DMS 273 (cell line): Measurements from ENCODE around the gene ZNF823.
"Not testable (repeated sequence)": the region's sequence is repeated elsewhere in the genome, so short reads cannot be mapped to it uniquely, and the experiment has no call there.

Experiments used
- DNase-seq: peaks from one replicate; lab custom pipeline; 2025; ENCODE audit not compliant: unreplicated experiment; lab: John Stamatoyannopoulos, UW

Gene ZNF823

DNA sequence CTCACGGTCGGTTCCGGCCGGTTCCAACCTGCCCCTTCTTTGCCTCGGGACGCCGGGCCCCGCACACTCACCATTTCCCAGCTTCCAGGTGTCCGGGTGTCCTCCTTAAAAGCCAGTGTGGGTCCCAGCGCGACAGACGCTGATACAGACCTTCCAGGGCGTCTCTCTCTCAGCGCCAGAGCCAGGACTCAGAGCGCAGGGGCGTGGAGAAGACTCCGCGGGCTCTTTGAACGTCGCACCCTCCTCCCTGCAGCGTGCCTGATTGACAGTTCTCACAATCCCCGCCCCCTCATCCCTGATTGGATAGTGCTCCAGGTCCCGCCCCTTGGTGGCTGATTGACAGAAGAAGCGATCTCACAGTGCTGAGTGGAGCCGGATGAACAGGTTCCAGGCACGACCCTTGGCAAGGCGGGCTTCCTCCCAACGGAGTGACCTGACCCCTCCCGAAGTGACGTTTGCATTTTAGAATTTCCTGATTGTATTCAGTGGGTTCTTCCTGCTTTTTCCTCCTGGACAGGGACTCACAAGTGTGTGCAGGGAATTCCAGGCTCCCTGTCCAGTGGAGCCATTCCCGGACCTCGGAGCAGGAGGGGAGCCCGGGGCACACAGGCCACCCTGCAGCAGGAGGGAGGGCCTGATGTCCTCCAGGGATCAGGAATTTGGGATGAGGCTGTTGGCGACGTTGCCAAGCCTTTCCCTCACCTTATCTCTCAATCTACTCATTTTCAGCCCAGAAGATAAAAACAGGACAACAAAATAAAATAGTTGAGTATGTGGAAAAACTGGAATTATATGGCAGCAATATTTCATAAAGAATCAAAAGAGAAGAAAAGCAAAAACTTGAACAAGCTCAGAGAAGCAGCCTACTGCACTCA is at the start of gene ZNF823:
ZNF823 (minus strand) TSS at position 201 of the 875 bp plus-strand sequence; CDS start at position 74, 127 bp downstream.
- peak; percentile 99 for DNase-seq

DNA sequence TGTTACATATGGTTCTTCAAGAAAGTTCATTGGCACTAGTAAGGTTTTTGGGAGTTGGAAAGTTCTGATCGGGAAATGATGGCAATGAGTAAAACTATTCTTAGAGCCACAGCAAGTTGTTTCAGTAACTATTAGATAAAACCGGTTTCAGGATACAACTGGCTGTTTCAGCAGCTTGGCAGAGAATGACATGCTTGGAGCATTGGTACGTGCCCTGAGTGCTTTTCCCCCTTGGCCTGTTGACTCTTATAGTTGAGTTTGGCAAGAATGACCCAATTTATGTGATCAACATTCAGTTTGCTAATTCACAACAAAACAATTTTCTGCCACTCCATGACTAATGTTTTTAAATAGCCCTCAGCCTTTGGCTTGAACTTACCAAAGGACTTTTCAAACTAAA is 48.8 kb upstream of the ZNF823 start:
- no peak for DNase-seq

DNA sequence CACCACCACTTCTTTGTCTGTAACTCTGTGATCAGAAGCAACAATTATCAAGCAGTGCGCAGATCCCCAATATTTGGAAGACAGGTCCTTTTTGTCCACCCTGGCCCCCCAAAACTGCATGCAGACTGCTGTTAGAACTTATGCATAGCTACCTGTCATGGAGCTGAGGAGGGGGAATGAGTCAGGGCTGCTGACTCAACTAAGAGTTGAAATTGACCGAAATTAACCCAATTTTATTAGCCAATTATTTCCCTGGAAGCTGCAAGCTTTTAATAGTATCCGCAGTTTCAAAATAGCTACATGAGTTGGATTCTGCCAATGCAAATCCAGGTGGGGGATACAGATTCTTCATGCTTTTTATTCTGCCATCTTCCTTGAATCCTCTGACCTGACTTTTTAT is 45.6 kb upstream of the ZNF823 start:
- no peak for DNase-seq

DNA sequence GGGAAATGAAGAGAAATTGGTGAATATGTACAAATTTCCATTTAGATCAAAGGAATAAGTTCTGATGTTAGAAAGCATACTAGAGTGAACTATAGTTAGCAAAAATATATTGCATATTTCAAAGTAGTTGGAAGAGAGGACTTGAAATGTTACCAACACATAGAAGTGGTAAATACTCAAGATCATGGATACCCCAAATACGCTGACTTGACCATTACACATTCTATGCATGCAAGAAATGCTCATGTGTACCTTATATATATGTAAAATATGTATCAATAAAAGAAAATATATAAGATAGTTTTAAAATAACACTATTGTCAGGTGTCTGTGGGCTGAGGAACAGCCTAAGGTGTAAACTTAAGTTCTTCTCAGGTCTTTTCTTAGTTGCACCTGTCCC is 45.0 kb upstream of the ZNF823 start:
- no peak for DNase-seq

DNA sequence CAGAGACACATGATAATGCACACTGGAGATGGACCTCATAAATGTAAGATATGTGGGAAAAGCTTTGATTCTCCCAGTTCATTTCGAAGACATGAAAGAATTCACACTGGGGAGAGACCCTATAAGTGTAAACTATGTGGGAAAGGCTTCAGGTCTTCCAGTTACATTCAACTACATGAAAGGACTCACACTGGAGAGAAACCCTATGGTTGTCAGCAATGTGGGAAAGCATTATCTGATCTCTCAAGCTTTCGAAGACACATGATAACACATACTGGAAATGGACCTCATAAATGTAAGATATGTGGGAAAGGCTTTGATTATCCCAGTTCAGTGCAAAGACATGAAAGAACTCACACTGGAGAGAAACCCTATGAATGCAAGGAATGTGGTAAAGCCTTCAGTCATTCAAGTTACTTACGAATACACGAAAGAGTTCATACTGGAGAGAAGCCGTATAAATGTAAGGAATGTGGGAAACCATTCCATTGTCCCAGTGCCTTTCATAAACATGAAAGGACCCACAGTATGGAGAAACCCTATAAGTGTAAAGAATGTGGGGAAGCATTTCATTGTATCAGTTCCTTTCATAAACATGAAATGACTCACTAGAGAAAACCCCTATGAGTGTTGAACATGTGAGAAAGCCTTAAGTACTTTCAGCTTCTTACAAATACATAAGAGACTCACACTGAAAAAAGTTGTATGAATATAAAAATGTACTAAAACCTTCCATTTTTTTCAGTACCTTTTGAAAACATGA is 42.7 kb upstream of the ZNF823 start:
- DNase-seq, result peak; percentile 23

DNA sequence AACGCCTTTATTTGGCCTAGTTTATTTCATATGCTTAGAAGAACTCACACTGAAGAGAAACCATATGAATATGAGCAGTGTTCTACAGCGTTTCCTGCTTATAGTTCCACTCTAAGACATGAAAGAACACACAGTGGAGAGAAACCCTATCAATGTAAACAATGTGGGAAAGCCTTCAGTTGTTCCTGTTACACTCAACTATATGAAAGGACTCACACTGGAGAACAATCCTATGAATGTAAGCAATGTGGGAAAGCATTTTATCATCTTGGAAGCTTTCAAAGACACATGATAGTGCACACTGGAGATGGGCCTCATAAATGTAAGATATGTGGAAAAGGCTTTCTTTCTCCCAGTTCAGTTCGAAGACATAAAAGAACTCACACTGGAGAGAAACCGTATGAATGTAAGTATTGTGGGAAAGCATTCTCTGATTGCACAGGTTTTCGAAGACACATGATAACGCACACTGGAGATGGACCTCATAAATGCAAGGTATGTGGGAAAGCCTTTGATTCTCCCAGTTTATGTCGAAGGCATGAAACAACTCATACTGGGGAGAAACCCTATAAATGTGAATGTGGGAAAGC is 41.8 kb upstream of the ZNF823 start:
- no peak for DNase-seq

DNA sequence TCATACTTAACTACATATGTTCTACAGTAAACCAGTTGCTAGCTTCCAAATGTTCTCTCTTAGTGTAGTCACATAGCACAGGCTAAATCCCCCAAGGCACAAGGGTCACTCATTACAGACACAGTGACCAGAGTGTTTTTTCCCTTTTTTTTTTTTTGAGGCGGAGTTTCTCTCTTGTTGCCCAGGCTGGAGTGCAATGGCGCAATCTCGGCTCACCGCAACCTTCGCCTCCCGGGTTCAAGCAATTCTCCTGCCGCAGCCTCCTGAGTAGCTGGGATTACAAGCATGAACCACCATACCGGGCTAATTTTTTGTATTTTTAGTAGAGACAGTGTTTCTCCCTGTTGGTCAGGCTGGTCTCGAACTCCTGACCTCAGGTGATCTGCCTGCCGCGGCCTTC is 37.9 kb upstream of the ZNF823 start:
- not testable (repeated sequence) for DNase-seq

DNA sequence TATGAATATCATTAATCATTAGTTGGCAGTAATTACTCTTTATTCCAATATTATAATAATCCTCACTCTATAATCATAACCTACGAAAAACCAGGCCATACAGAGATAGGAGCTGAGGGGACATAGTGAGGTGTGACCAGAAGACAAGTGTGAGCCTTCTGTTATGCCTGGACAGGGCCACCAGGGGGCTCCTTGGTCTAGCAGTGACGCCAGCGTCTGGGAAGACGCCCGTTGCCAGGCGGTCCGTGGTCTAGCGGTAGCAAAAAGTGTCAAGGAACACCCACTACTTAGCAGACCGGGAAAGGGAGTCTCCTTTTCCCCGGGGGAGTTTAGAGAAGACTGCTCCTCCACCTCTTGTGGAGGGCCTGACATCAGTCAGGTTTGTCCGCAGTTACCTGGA is 32.8 kb upstream of the ZNF823 start:
- DNase-seq, result peak; percentile 9

DNA sequence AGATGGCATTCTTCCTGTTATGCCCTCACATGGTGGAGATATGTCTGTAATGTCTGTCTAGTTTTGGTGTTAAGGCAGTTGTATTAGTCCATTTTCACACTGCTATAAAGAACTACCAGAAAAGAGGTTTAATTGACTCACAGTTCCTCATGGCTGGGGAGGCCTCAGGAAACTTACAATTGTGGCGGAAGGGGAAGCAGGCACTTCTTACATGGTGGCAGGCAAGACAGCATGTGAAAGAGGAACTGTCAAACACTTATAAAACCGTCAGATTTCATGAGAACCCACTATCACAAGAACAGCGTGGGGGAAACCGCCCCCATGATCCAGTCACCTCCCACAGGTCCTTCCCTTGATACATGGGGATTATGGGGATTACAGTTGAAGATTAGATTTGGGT is 31.2 kb upstream of the ZNF823 start:
- DNase-seq, result no peak

DNA sequence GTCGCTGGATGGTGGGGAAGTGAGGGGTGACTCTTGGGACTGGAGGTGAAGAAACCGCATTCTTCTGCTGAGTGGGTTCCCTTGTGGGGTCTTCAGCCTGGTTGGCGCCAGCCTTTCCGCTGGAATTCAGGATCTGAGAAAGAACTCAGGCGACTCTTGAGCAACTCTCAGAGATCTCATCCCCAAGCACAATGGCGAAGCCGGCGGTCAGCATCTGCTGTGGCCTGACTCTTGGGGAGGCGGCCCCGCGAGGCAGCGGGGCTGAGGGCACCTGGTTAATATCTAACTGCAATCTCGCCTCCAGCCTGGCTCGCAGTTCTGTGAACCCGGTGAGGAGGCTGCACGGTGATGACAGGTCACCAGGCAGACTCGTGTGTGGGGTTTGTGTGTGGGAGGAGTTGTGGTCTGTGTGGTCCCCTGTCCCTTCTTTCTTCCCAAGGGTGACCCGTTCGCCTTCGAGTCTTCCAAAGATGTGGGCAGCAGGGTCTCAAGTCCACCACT is 28.9 kb upstream of the ZNF823 start:
- DNase-seq, result peak; percentile 43

DNA sequence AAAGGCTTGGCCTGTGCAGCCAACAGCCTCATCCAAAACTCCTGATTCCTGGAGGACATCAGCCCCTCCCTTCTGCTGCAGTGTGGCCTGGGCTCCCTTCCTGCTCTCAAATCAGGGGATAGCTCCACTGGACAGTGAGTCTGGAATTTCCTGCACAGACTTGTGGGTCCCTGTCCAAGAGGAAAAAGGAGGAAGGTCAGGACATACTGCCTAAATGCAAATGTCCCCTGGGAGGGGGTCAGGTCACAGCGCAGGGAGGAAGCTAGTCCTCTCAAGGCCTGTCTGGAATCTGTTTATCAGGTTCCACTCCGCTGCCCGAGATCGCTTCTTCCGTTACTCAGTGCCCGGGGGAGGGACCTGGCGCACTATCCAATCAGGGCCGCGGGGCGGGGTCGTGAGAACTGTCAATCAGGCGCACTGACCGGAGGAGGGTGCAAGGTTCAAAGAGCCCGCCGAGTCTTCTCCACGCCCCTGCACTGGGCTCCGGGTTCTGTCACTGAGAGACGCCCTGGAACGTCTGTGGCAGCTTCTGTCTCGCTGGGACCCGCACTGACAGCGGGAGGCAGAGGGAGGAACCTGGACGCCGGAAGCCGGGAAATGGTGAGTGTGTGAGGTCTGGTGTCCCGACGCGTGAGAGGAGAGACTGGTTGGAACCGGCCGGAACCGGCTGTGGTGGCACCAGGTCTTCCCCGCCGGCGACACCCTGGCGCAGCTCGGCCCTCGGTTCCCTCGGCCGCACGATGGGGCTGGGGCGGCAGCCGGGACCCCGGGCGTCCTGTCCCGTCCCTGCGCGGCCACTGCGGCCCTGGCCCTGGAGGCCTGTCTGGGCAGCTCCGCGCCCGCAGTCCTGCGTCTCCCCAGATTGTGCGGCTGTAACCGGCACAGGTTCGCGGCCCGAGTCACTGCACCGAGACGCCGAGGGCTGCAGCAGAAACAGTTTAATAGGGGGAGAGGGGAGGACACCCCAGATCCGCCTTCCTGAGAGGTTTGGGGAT is 28.1 kb upstream of the ZNF823 start, which contains the start of gene ZNF441:
ZNF441 (plus strand) TSS at position 404 of the 995 bp plus-strand sequence; CDS start at position 598, 194 bp downstream.
- DNase-seq, result peak; percentile 97

DNA sequence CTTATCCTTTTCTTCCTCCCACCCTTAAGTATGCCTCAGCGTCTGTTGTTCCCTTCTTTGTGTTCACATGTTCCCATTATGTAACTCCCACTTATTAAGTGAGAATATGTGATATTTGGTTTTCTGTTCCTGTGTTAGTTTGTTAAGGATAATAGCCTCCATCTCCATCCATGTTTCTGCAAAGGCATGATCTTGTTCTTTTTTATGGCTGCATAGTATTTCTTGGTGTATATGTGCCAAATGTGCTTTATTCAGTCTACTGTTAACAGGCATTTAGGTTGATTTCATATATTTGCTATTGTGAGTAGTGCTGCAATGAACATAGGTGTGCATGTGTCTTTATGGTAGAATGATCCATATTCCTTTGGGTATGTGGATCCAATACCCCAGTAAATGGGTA is 24.9 kb upstream of the ZNF823 start:
- DNase-seq, result no peak

DNA sequence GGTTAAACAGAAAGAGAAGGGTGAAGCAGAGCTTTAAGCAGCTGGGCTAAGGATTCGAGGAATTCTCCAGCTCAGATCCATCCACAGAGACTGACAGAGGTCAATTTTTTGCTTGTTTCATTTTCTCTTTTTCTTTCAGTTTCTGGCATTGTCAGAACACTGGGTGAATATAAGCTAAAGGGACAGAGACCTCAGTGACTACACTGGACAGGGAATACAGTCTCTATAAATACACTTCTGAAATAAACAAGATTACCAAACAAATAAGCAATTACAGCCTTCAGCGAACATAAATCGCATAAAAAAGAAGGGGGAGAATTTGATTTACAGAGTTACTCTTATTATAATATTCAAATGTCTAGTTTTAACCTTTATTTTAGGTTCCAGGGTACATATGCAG is 24.4 kb upstream of the ZNF823 start:
- DNase-seq, result no peak

DNA sequence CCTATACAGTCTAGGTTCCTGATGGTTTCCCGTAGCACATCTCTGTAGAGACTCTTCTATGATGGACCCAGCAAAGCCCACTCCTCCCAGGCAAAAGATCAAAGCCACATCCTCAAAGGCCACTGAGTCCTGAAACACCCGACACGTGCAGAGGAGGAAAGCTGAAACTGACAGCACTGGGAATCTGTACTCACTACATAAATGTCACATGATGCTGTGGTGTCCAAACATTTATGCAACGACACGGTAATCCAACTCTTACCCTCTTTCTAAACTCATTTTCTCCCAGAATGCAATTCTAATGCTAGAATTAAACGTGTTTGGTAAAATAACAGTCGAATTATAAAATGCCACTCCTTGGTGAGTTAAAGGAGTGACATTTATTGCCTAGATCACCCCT is 21.1 kb upstream of the ZNF823 start:
- DNase-seq, result no peak

DNA sequence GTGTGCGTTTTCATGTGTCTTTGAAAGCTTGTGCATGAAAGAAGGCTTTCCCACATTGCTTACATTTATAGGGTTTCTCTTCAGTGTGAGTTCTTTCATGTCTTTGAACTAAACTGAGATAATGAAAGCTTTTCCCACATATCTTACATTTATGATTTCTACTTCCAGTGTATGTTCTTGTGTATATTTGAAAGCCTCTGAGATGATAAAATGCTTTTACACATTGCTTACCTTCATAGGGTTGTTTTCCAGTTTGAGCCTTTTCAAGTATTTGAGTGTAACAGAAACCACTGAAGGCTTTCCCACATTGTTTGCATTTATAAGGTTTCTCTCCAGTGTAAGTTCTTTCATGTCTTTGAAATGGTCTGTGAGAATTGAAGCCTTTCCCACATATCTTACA is 18.2 kb upstream of the ZNF823 start:
- DNase-seq, result no peak

DNA sequence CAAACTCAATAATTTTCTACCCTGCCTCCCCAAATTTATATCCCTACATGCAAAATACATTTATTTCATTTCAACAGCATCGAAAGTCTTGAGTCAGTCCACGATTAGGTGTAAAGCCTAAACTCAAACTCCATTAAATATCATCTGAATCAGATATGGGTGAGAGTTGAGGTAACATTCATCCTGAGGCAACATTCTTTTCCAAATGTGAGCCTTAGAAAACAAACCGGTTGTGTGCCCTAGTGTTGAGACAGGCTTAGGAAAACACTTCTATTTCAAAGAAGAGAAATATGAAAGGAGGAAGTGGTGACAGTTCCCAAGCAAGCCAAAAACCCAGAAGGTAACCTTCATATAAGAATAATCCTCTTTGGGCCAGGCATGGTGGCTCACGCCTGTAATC is 15.9 kb upstream of the ZNF823 start:
- no peak for DNase-seq

DNA sequence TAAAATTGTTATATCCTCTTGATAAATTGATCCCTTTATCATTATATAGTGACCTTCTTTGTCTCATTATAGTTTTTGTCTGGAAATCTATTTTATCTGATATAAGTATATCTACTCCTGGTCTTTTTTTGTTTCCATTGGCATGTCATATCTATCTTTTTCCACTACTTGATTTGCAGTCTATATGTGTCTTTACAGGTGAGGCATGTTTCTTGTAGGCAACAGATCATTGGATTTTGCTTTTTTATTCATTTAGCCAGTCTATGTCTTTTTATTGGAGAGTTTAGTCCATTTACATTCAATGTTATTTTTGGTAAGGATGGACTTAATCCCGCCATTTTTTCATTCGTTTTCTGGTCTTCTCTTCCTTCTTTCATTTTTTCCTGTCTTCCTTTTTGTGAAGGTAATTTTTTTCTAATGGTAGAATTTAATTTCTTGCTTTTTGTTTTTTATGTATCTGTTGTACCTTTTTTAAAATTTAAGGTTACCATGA is 13.5 kb upstream of the ZNF823 start:
- no peak for DNase-seq

DNA sequence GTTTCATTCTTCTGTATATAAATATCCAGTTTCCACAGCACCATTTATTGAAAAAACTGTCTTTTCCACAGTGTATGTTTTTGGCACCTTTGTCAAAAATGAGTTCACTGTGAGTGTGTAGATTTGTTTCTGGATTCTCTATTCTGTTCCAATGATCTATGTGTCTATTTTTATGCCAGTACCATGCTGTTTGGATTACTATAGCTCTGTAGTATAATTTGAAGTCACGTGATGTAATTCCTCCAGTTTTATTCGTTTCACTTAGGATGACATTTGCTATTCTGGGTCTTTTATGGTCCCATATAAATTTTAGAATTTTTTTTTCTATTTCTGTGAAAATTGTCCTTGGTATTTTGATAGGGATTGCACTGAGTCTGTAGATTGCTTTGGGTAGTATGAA is 11.0 kb upstream of the ZNF823 start:
- DNase-seq, result no peak

DNA sequence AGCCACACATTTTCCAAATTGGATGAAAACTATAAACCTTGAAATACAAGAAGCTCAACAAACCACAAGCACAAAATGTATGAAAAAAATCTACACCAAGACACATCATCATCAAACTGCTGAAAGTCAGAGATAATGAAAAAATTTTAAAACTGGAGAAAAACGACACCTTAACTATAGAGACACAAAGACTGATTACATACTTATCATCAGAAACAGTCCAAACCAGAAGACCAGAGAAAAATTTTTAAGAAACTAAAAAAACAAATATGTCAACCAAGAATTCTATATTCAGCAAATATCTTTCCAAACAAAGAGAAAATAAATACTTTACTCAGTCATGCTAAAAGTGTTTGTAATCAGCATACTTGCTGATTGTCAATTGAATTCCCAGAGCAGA is 8.5 kb upstream of the ZNF823 start:
- DNase-seq, result no peak

DNA sequence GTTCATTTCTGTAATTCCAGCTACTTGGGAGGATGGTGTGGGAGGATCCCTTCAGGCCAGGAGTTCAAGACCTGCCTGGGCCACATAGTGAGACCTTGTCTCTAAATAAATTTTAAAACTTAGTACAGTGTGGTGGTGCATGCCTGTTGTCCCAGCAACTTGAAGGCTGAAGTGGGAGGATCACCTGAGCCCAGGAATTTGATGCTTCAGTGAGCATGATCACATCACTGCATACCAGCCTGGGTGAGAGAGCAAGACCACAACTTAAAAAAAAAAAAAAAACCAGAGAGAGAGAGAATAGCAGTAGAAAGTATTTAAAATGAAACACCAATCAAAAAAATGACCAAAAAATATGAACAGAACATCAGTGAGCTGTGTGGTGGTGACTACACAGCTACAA is 7.1 kb upstream of the ZNF823 start:
- DNase-seq, result no peak
